Measurements from ENCODE around the gene OR10H3. TPM values are rescaled to one million over a fixed set of nuclear protein-coding genes. Genes with fewer than 3 reads are reported as not detected.

Gene OR10H3
- total RNA-seq, 1 experiment from 2014 or later, result not detected

GRCh38 chr19:15696654-15697194, 41.1 kb upstream of the OR10H3 start (continued):
- TF ChIP-seq TCF7L2 (IDR thresholded peaks at IDR 0.05; ENCODE audit: borderline replicate concordance, extremely low read depth, insufficient read depth, insufficient read length) (no peak), ZFX (IDR thresholded peaks at IDR 0.05) (no peak), EZH2phosphoT487 (IDR thresholded peaks at IDR 0.05; ENCODE audit: borderline replicate concordance) (no peak), POLR2A (IDR thresholded peaks at IDR 0.05; ENCODE audit: borderline replicate concordance, extremely low read depth, insufficient read depth, insufficient read length) (no peak), FOSL1 (IDR thresholded peaks at IDR 0.05; ENCODE audit: low read depth) (no peak), CBX3 (IDR thresholded peaks at IDR 0.05; ENCODE audit: low read depth) (no peak), MAX (IDR thresholded peaks at IDR 0.05) (no peak)
- TF ChIP-seq, protein P1, sequence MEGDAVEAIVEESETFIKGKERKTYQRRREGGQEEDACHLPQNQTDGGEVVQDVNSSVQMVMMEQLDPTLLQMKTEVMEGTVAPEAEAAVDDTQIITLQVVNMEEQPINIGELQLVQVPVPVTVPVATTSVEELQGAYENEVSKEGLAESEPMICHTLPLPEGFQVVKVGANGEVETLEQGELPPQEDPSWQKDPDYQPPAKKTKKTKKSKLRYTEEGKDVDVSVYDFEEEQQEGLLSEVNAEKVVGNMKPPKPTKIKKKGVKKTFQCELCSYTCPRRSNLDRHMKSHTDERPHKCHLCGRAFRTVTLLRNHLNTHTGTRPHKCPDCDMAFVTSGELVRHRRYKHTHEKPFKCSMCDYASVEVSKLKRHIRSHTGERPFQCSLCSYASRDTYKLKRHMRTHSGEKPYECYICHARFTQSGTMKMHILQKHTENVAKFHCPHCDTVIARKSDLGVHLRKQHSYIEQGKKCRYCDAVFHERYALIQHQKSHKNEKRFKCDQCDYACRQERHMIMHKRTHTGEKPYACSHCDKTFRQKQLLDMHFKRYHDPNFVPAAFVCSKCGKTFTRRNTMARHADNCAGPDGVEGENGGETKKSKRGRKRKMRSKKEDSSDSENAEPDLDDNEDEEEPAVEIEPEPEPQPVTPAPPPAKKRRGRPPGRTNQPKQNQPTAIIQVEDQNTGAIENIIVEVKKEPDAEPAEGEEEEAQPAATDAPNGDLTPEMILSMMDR (IDR thresholded peaks at IDR 0.05 in 2 of 3, conservative IDR thresholded peaks at IDR 0.05 in 1 of 3; ENCODE audit: borderline replicate concordance in 1 of 3, insufficient read depth in 1 of 3, low read depth in 2 of 3, low read length in 2 of 3), result no peak

DNA sequence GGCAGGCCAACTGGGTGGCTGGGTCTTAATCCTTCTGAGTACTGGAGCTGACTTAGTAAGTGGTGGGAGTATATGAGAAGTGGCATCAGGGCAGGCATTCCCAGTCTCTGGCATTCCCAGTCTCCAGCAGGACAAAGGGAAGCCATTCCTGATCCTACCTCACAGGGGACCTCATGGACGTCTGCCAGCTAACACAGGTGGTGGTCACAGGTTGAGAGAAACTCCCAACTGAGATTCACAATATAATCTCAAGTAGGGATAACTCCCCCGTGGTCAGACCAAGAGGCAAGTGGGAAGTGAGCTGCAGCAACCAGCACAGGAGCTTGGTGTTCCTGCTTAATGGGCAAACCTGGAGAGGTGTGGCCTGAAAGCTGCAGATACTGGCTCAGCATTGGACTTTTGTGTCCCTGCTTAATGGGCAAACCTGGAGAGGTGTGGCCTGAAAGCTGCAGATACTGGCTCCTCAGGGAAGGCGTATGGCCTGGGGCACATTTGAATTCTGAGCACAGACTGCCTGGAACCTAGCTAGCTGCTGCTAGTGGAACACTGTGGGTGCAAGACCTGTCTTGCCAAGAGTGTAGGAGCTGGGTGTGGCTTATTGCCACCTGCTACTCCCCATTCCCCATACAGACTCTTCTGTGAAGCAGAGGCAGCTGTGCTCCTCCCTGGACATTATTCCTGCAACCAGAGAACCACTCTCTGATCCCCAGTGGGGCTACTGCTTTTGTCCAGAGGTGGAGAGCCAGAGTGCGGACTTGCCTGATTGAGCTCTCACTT, 35.8 kb upstream of the OR10H3 start:
- peak; percentile 47 for ATAC-seq
- no peak for DNase-seq (ENCODE audit: low read depth, low spot score)
- TF ChIP-seq TCF7L2 (IDR thresholded peaks at IDR 0.05; ENCODE audit: borderline replicate concordance, extremely low read depth, insufficient read depth, insufficient read length) (no peak), JUND (IDR thresholded peaks at IDR 0.05) (no peak), RAD21 (IDR thresholded peaks at IDR 0.05; ENCODE audit: low read depth) (no peak), ZBTB33 (IDR thresholded peaks at IDR 0.05; ENCODE audit: extremely low read depth, insufficient replicate concordance, low read length) (no peak), POLR2A (IDR thresholded peaks at IDR 0.05; ENCODE audit: borderline replicate concordance, extremely low read depth, insufficient read depth, insufficient read length) (no peak), ELF1 (IDR thresholded peaks at IDR 0.05; ENCODE audit: borderline replicate concordance, low read depth) (no peak), SIN3A (IDR thresholded peaks at IDR 0.05; ENCODE audit: low read depth) (no peak), POLR2AphosphoS5 (IDR thresholded peaks at IDR 0.05; ENCODE audit: low read depth, low read length) (no peak), EZH2phosphoT487 (IDR thresholded peaks at IDR 0.05; ENCODE audit: borderline replicate concordance) (no peak), FOSL1 (IDR thresholded peaks at IDR 0.05; ENCODE audit: low read depth) (no peak)
- TF ChIP-seq, protein P1 (IDR thresholded peaks at IDR 0.05 in 2 of 3, conservative IDR thresholded peaks at IDR 0.05 in 1 of 3; ENCODE audit: borderline replicate concordance in 1 of 3, insufficient read depth in 1 of 3, low read depth in 2 of 3, low read length in 2 of 3), result no peak
- TF ChIP-seq, protein P2, sequence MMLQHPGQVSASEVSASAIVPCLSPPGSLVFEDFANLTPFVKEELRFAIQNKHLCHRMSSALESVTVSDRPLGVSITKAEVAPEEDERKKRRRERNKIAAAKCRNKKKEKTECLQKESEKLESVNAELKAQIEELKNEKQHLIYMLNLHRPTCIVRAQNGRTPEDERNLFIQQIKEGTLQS (IDR thresholded peaks at IDR 0.05), result no peak

More for the DNA sequence above, 35.8 kb upstream of the OR10H3 start:
- Histone ChIP-seq H3K4me1 (ENCODE audit: control insufficient read depth in 1 of 2, insufficient read depth in 2 of 2, low read length in 2 of 2) (peaks cover 7 to 9% of the 10 kb centered on the region in 2 experiments; a peak in 2 of 4 replicates), H3K9me2 (ENCODE audit: insufficient read depth) (no peaks in the 10 kb centered on the region), H3K79me2 (ENCODE audit: insufficient read depth, low read length) (no peaks in the 10 kb centered on the region), H3K4me3 (replicated peaks in 1 of 2; ENCODE audit: low read depth in 1 of 2, low read length in 2 of 2) (no peak overlapping the region), H4K20me1 (ENCODE audit: insufficient read depth) (no peaks in the 10 kb centered on the region), H2AFZ (ENCODE audit: low read depth, low read length, poor library complexity, severe bottlenecking) (no peak overlapping the region), H3K36me3 (ENCODE audit: control insufficient read depth in 1 of 2, insufficient read depth in 2 of 2, low read length in 2 of 2) (no peaks in the 10 kb centered on the region), H3K27me3 (ENCODE audit: insufficient read depth, low read length) (peaks cover 10% of the 10 kb centered on the region; the same call in 1 of the 2 replicates), H3K9ac (ENCODE audit: low read length) (no peak overlapping the region), H3K9me3 (ENCODE audit: control insufficient read depth in 1 of 2, insufficient read depth in 1 of 2, low read depth in 1 of 2, low read length in 2 of 2) (no peaks in the 10 kb centered on the region), H3K27ac (ENCODE audit: low read depth, low read length) (no peak overlapping the region), H3K4me2 (ENCODE audit: low read length) (0 out of 2 replicates have a peak overlapping the region, but pooled peaks have one; percentile 27)
- intact Hi-C loops (cut with micrococcal nuclease), result no loop called here
- RAD21 ChIA-PET (ENCODE audit: low non-redundant PET in 1 of 2, low total read pairs in 2 of 2, uncharacterized antibody in 2 of 2, unreplicated experiment in 2 of 2), result no interaction called here
- no TSS peak for BruUV-seq (replicated peaks)
- POLR2A ChIA-PET, result no interaction called here
- CTCF ChIA-PET, result no interaction called here
